GM12878 (cell line): ENCODE results near the gene KIZ.

Source experiments
- CHD1 ChIP-seq: IDR thresholded peaks from 2 replicates; pipeline ENCODE4 v1.6.1; 2012; ENCODE audit warnings: low read depth, low read length, improper control_type of control experiment
- DPF2 ChIP-seq: fragments of 450-650 bp; IDR thresholded peaks from 2 replicates; pipeline ENCODE4 v1.6.1; 2017; ENCODE audit warnings: mild to moderate bottlenecking
- EGR1 ChIP-seq, 2 experiments: IDR thresholded peaks; 1 replicate in 1 of 2; 2 replicates in 1 of 2; pipeline ENCODE4 v1.6.1; 2011 to 2012; ENCODE audit warnings: low read depth in 2 of 2, low read length in 2 of 2, borderline replicate concordance in 1 of 2, mild to moderate bottlenecking in 1 of 2, moderate library complexity in 1 of 2
- MYC ChIP-seq: IDR thresholded peaks from 2 replicates; pipeline ENCODE4 v1.6.1; 2011; ENCODE audit warnings: mild to moderate bottlenecking, low read length, moderate library complexity, inconsistent platforms; ENCODE audit not compliant: insufficient read depth, insufficient replicate concordance, insufficient read length, severe bottlenecking
- PML ChIP-seq: IDR thresholded peaks from 2 replicates; pipeline ENCODE4 v1.6.1; 2012; ENCODE audit warnings: low read length, inconsistent platforms
- POLR2A ChIP-seq: IDR thresholded peaks from 2 replicates; pipeline ENCODE4 v1.6.1; 2011; ENCODE audit warnings: low read depth, mild to moderate bottlenecking, low read length
- POLR2AphosphoS5 ChIP-seq: IDR thresholded peaks from 2 replicates; pipeline ENCODE4 v1.6.1; 2011; ENCODE audit warnings: mild to moderate bottlenecking, low read length, inconsistent platforms
- RAD21 ChIP-seq: IDR thresholded peaks from 2 replicates; pipeline ENCODE4 v1.6.1; 2011; ENCODE audit warnings: mild to moderate bottlenecking, low read depth, low read length, moderate library complexity; ENCODE audit not compliant: insufficient read depth
- SRF ChIP-seq, 2 experiments: IDR thresholded peaks; 2 replicates each; pipeline ENCODE4 v1.6.1; 2011; ENCODE audit warnings: low read depth in 2 of 2, low read length in 2 of 2, mild to moderate bottlenecking in 1 of 2, moderate library complexity in 1 of 2
- TARDBP ChIP-seq: IDR thresholded peaks from 2 replicates; pipeline ENCODE4 v1.6.1; 2016; ENCODE audit warnings: borderline replicate concordance
- YY1 ChIP-seq: IDR thresholded peaks from 2 replicates; pipeline ENCODE4 v1.6.1; 2011; ENCODE audit warnings: low read depth, mild to moderate bottlenecking, low read length
- TF ChIP-seq, protein P1 (sequence below), 3 experiments: IDR thresholded peaks in 2 of 3; conservative IDR thresholded peaks in 1 of 3; 2 replicates each; pipeline ENCODE4 v1.5.1; 2011; ENCODE audit warnings: low read depth in 3 of 3, low read length in 3 of 3, mild to moderate bottlenecking in 3 of 3, control low read depth in 2 of 3, moderate library complexity in 2 of 3, inconsistent platforms in 1 of 3, mixed read lengths in 1 of 3; ENCODE audit not compliant: control insufficient read depth in 2 of 3, insufficient read depth in 1 of 3; ENCODE audit errors: extremely low read depth in 1 of 3
- TF ChIP-seq, protein P2 (sequence below): IDR thresholded peaks from 2 replicates; pipeline ENCODE4 v1.6.1; 2012; ENCODE audit warnings: mild to moderate bottlenecking, low read depth, low read length
- TF ChIP-seq, protein P3 (sequence below): fragments of 450-650 bp; IDR thresholded peaks from 2 replicates; pipeline ENCODE4 v1.6.1; 2016; ENCODE audit warnings: mild to moderate bottlenecking

DNA sequence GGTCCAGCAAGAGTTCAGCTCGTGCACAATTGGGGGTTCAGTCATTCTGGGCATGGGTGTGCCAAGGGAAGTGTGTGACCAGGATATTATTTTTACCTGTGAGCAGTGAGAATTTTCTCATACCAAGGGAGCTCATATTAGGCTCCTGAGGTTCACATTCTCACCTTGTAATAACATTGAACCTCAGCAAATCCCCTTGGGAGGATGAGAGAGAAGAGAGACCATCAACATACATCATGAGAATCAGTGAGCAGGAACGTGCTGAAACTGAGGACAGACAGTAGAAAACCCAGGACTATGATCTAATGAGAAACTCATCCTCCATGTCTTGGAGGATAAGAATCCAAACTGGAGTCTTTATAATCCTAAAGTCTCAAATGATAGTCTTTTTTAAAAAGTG is 143.9 kb downstream of the KIZ start:
- no peak for TF ChIP-seq TARDBP
- no peak for TF ChIP-seq CHD1
- no peak for TF ChIP-seq POLR2A
- TF ChIP-seq, protein P1, sequence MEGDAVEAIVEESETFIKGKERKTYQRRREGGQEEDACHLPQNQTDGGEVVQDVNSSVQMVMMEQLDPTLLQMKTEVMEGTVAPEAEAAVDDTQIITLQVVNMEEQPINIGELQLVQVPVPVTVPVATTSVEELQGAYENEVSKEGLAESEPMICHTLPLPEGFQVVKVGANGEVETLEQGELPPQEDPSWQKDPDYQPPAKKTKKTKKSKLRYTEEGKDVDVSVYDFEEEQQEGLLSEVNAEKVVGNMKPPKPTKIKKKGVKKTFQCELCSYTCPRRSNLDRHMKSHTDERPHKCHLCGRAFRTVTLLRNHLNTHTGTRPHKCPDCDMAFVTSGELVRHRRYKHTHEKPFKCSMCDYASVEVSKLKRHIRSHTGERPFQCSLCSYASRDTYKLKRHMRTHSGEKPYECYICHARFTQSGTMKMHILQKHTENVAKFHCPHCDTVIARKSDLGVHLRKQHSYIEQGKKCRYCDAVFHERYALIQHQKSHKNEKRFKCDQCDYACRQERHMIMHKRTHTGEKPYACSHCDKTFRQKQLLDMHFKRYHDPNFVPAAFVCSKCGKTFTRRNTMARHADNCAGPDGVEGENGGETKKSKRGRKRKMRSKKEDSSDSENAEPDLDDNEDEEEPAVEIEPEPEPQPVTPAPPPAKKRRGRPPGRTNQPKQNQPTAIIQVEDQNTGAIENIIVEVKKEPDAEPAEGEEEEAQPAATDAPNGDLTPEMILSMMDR (IDR thresholded peaks at IDR 0.05 in 2 of 3, conservative IDR thresholded peaks at IDR 0.05 in 1 of 3; ENCODE audit: control insufficient read depth in 2 of 3, extremely low read depth in 1 of 3, insufficient read depth in 1 of 3, low read depth in 3 of 3, low read length in 3 of 3), result no peak
- no peak for TF ChIP-seq DPF2
- TF ChIP-seq, protein P2, sequence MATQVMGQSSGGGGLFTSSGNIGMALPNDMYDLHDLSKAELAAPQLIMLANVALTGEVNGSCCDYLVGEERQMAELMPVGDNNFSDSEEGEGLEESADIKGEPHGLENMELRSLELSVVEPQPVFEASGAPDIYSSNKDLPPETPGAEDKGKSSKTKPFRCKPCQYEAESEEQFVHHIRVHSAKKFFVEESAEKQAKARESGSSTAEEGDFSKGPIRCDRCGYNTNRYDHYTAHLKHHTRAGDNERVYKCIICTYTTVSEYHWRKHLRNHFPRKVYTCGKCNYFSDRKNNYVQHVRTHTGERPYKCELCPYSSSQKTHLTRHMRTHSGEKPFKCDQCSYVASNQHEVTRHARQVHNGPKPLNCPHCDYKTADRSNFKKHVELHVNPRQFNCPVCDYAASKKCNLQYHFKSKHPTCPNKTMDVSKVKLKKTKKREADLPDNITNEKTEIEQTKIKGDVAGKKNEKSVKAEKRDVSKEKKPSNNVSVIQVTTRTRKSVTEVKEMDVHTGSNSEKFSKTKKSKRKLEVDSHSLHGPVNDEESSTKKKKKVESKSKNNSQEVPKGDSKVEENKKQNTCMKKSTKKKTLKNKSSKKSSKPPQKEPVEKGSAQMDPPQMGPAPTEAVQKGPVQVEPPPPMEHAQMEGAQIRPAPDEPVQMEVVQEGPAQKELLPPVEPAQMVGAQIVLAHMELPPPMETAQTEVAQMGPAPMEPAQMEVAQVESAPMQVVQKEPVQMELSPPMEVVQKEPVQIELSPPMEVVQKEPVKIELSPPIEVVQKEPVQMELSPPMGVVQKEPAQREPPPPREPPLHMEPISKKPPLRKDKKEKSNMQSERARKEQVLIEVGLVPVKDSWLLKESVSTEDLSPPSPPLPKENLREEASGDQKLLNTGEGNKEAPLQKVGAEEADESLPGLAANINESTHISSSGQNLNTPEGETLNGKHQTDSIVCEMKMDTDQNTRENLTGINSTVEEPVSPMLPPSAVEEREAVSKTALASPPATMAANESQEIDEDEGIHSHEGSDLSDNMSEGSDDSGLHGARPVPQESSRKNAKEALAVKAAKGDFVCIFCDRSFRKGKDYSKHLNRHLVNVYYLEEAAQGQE, result no peak
- TF ChIP-seq EGR1 (IDR thresholded peaks at IDR 0.05; ENCODE audit: borderline replicate concordance in 1 of 2, low read depth in 2 of 2, low read length in 2 of 2), result no peak
- no peak for TF ChIP-seq RAD21
- TF ChIP-seq POLR2AphosphoS5, result no peak
- TF ChIP-seq YY1, result no peak
- TF ChIP-seq, protein P3, sequence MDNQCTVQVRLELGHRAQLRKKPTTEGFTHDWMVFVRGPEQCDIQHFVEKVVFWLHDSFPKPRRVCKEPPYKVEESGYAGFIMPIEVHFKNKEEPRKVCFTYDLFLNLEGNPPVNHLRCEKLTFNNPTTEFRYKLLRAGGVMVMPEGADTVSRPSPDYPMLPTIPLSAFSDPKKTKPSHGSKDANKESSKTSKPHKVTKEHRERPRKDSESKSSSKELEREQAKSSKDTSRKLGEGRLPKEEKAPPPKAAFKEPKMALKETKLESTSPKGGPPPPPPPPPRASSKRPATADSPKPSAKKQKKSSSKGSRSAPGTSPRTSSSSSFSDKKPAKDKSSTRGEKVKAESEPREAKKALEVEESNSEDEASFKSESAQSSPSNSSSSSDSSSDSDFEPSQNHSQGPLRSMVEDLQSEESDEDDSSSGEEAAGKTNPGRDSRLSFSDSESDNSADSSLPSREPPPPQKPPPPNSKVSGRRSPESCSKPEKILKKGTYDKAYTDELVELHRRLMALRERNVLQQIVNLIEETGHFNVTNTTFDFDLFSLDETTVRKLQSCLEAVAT, result no peak
- no peak for TF ChIP-seq PML
- TF ChIP-seq SRF (IDR thresholded peaks at IDR 0.05; ENCODE audit: low read depth in 2 of 2, low read length in 2 of 2), result no peak
- TF ChIP-seq MYC, result no peak
